Measurements from ENCODE around the gene FBN1.

- TF ChIP-seq CTCF (IDR thresholded peaks at IDR 0.05): no peak
- TF ChIP-seq POLR2A (IDR thresholded peaks at IDR 0.05): no peak
Observed at GRCh38 chr15:48644827-48645557, 517 bp downstream of the FBN1 start.

All from esophagus squamous epithelium (tissue), 4 donors.